Medulla oblongata (tissue), 1 donor: ENCODE data around the gene PLAC1.

ENCODE experiments used
- DNase-seq: peaks from one replicate; pipeline ENCODE4 v3.0.0-alpha.2; 2015; ENCODE audit errors: extremely low spot score

PLAC1 gene, protein sequence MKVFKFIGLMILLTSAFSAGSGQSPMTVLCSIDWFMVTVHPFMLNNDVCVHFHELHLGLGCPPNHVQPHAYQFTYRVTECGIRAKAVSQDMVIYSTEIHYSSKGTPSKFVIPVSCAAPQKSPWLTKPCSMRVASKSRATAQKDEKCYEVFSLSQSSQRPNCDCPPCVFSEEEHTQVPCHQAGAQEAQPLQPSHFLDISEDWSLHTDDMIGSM

DNA sequence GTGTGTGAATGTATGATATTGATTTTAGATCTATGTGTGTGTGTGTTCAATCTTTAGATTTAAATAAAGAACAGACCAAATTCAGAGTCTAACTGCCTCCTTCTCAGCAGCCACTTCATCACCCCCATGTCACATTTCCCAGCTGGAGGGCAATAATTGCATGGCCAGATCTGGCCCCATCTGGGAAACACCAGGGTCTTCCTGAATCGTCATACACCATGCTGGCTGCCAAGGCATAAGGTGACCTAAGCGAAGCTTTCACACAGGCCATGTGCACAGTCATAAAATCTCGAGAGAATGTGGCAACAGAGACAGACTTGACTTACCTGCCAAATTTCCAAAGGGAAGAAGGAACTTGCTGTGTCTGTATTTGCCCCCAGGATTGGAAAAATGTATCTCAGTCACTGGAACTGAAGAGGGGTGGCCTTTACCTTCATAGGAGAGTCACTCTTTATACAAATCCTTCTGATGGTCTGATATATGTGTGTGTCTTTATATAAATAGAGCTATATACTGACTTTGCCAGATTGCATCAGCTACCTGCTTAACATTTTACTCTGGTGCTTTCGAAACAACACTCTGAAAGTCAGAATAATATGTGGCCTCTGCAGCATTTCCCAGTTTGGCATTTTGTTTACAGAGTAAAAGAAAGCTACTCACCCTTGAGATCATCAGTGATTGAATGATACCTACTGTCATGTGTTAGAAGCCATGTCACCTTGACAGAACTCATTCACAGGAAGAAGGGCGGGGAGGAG is at the start of gene PLAC1:
TSS of gene PLAC1 (minus strand) at position 470 of the 758 bp plus-strand sequence. CDS start 91,789 bp downstream, outside the sequence.
- no peak for DNase-seq

DNA sequence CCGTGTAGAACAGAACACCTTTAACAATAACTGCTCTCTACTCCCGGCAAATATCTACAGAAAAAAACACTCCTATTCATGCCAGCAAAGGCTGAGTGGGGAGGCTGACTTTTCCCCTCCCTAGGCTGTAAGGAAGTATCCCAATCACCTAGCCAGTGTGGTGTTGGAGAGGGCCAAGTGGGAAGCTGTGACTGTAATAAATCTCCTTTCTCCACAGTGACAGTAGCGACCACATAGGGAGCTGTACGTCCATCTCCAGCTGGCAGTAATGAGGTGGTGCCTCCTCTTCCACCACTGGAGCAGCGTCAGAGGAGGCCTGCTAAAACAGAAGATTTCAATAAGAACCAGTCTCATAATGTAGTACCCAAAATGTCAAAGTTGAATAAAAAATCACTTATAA is 47.9 kb upstream of the PLAC1 start:
- no peak for DNase-seq

DNA sequence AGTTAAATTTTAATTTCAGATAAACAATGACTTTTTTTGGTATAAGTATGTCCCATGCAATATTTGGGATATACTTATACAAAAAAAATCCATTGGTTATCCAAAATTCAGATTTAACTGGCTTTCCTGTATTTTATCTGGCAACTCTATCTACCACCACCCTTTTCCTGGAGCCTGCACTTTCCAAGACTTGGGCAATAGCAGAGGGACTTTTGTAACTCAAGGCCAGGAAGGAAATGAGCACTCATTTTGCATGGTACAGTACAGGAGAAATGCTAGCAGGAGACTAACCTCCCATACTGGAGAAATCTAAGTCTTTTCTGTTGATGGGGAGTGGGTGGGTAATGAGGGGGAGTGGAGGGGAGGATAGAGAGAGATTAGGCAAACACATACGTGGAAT is 37.7 kb upstream of the PLAC1 start:
- DNase-seq = no peak

DNA sequence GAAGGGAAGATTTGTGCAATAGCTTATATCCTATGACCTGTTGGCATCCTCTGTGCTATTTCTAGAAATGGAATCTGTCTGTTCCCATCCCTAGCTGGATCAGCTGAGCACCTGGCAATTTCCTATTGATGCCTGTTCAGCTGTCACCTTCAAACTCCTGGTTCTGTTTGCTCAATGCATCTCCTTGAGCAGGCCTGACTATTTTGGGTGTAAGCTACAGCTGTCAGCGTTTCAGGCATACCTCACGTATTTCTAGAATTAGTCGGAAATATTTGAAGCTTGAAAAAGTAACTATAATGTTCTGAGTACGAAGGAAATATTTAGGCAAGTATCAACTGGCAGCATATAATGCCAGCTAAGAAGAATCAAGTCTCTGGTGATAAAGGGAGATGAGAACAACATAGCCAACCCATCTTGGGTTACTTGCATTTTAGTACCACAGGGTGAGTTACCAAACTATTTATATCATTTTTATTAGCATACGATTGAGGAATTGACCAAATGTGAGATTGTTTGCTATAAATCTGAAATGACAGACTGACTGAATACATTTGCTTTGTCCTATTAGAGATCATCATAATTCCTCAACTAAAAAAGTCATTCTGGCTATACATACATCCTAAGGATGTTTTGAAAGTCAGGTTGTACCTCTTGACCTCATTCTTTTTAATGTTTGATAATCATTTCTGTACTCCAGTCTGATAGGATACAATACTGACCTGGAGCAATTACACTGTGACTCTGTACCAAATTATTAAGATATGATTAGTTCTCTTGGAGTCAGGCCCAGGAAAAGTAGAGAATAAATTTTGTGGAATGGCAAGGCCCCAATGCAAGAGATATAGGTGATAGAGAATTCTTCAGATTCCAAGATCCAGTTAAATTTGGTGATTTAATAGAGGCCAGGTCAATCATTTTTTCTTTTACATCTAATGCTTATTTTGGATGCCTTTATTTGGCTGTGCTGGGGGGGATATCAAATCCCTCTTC is 36.4 kb upstream of the PLAC1 start:
- no peak for DNase-seq

DNA sequence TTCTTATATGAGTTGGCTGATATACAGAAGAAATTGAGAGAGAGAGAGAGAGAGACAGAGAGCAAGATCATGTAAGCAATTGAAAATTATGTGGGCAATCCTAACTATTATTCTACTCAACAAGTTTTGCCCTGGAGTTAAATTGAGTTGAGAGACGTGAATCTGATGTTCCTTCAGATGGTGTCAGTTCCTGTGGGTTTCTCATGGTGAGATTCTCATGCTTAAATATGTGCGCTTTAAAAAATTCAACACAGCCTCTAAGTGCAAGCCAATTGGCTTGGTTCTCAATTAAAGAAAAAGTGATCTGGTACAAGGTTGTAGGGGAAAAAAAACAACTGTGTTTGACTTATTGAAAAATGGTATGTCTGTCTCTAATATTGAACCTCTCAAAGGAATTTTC is 35.4 kb upstream of the PLAC1 start:
- DNase-seq = no peak

DNA sequence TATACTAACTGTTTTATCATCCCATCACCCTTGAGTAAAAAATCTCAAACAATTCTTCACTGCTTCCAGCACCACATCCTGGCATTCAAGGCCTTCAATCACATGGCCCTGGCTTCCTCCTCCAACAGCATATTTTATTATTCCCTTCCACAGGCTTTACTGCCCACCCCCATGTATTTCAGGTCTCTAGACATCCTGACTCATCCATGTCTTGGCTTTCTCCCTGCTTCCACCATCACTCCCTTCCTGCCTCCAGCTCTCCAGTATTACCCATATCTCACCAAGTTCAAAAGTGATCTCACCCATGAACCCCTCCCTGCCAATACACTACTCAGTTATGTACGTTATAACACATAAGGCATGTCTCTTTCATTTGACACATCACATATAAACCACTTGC is 34.7 kb upstream of the PLAC1 start:
- no peak for DNase-seq

DNA sequence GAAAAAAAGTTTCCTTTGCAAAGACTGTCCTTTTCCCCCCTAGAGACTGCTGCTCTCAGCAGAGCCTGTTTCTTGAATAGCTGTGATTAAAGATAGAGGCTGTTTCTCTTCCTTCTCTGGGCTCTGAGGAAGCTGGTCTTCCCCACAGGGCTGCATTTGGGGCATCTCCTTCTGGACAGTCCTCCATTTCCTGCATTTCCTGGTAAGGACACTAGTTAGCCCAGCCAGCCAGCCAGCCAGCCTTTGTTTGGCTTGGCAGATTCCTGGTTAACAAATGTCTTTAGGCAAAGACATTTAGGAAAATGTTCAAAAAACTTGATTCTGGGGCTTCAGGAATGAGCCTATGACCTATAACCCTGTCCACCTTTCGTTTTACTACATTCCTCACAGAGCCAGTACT is 34.0 kb upstream of the PLAC1 start:
- peak; percentile 1 for DNase-seq

DNA sequence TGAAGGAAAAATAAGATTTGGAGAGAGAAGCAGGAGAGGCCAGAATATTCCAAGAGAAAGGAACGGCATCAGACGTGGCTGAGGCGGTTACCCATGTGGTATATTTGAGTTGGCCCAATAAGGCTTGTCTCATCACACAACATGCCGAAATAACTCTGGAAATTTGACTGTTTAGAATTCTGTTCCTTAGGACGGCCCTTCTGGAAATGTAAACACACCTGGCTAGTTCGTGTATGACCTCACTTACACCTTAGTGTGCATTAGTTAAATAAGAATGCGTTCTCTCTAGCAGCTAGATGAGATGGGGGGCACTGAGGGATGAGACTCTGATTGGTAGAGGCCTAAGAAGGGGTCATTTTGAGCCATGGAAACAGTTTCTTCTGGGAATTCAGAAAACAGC is 33.2 kb upstream of the PLAC1 start:
- DNase-seq = no peak

DNA sequence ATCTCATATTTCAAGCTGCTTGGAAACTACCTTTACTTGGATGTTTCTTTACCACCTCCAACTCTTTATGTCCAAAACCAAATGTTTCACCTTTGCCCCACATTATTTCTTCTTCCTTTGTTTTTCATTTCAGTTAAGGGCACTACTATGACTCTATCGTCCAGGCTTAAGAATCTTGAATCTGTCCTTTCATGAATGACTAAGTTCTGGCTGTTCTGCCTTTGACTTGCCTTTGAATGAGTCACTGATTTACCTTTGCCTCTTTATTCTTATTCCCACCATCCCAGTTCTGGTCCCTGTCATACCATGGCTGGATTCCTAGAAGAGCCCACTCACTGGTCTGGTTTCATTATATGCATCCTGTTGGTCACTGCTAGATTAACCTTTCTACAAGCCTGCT is 30.6 kb upstream of the PLAC1 start:
- DNase-seq = no peak

DNA sequence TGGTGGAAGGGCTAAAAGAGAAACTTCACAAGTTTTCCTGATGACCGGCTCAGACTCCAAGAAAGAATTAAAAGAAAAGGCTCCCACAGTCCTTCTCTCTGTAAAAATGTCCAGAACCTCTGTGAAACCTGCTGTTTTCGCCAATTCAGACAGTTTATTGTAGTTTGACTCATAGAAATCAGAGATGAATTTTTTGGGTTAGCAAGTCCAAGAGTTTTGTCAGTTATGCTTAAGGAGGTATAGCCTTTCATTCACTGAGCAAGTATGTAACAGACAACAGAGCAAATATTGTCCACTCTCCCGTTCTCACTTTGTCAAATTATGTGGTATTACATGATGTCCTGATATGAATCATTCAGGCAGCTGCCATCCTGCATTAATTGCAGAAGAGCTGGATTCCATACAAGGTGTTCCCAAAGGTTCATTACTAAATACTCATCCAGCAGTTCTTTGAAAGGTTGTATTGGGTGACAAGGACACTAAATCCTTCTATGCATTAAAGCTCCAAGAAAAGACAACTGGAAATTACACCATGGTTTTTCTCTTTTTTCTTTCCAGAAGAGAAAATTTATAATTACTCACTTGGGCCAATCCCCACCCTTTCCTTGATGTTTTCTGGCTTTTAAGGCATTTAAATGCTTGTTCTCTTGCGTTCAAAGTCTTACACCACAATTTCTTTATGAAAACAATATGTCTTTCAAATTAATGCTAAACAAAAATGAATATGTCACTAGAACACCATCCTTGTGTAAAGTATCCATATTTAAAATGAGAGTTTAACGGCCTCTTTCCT is 30.0 kb upstream of the PLAC1 start:
- DNase-seq = no peak

DNA sequence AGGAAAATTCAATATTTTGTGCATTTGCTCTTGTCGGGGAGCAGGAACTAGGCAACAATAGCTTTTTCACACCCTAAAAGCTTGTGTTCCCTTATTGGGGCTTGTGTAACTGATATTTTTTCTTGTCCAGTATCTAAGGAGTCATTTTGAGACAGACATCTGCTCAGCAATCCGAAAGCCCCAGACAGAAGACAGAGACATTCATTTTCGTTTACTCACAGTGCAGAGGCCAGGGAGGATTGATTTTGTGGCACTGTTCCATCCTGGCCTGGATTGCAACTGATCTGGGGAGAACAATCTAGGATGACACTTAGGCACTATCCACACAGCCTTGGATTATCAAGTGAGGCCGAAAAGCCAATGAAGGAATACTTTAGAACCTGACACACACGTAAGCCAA is 27.4 kb upstream of the PLAC1 start:
- no peak for DNase-seq

DNA sequence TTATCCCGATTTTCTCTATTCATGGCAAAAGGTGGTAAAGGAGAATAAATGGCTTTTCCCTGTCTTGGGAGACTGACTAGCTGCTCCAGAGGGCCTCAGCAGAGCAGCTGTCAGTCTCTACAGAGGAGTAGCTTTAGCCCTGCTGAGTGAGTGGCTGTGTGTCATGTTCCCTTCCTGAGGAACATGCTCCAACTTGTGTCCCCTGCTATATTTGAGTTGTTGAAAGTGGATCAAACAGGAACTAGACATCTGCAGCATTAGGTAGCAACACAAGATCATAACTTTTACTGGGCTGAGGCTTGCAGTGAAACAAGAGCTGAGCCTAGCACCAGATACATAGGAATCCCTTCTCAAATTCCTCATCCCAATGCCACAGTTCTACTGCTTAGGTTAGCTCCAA is 26.7 kb upstream of the PLAC1 start:
- no peak for DNase-seq

DNA sequence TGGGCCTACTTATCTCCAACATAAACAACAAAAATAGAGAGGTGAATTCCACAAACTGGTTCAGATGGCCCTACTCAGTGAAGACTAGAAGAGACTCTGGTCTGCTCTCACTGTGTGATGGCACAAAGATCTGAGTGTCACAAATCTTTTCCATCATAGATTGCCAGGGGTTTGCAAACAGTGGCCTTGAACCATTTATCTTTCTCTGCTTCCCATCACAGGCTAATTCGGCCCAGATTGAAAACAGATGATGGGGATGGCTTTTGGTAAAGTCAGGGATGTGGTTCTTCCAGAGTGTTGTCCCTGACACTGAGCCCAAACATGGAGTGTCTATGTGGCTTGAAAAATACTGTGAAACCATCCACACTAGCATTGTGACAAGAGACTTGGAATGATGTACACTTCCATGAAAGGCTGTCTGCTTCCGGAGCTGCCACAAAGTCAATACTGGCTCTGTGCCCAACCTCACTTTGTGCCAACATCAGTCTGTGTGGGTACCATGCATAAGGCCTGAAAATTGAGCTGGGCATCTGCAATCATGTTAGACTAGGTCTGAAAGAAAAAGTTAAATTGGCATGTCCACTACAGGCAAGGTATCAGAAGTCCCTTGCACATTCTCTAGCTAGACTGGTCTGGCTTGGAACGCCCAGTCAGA is 25.2 kb upstream of the PLAC1 start:
- DNase-seq = no peak

DNA sequence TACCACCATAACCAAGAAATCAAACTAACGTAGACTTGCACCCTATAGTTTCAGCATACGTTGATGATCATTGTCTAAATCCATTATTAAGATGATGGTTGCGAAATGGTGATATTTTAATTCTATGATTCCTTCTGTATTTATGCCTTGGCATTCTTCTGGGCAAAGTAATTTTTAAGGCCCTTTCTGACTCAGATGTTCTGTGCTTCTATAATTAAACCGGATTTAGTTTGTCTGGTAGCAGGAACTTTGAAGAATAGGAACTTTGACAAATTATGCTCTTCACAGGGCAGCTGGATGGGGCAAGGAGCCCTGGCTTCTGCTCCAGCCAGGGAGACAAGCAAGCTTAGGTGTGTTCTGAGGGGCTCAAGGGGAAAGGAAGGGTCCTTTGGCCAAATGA is 23.8 kb upstream of the PLAC1 start:
- DNase-seq = no peak

DNA sequence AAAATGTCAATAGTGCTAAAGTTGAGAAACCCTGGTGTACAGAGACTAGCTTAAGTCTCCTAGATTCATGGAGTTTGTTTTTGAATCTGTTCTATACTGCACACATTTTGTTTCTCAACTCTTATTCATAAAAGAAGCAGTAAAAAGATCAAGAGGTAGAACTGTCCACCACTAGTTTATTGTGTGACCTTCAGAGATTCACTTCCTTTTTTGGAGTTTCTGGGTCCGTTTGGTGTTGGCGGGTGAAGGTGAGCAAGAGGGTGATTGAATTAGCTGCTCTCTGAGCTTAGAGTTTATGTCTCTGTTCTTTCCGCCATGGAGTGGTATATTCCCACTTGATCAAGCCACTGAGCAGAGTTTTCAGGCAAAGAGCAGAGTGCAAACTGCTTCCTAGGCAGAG is 21.4 kb upstream of the PLAC1 start:
- no peak for DNase-seq

DNA sequence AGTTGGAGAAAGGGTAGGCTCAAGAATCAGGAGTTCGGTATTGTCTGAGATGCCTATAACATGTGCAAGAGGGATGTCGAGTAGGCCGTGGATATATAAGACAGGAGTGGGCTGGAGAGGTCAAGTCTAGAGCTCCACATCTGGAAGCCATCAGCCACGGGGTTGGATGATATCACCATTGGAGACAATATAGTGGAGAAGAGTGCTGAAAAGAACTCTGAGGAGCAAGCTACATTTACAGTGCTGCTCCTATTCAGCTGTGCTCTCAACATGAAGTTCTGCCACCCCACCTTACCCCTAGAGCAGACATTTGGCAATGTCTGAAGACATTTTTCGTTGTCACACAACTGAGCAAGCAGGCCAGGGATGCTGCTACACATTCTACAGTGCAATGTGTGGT is 20.9 kb upstream of the PLAC1 start:
- no peak for DNase-seq

DNA sequence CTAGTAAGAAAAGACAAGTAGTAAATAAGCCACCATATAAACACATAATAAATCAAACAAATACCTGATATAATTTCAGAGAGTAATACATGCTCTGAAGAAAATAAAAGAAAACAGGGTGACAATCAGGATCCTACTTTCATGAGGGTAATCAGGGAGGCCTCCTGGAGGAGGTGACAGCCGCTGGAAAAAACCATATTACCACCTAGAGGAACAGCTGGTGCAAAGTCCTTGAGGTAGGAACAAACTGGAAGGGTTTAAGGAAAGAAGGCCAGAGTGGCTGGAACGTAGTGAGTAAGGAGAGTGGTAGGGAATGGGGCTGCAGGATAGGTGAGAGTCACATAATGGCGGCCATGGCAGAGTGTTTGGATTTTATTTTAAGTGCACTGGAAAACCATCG is 19.1 kb upstream of the PLAC1 start:
- no peak for DNase-seq

DNA sequence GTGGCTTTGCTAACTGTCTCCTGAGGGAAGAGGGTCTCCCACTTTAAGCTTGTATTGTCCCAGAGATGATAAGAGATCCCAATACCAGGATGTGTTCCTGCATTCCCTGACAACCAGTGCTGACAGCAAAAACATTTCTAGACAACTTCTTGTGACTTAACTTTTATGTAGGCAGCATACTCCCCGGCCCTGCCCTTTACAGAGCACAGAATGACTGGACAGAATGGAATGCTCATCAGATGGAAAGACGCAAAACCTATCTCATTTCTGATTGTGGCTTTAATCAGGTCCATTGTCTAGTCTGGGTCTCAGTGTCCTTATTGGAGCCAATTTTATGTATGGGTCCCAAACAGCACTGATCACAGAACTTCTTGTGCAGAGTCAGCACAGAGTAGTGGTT is 18.2 kb upstream of the PLAC1 start:
- DNase-seq = no peak

DNA sequence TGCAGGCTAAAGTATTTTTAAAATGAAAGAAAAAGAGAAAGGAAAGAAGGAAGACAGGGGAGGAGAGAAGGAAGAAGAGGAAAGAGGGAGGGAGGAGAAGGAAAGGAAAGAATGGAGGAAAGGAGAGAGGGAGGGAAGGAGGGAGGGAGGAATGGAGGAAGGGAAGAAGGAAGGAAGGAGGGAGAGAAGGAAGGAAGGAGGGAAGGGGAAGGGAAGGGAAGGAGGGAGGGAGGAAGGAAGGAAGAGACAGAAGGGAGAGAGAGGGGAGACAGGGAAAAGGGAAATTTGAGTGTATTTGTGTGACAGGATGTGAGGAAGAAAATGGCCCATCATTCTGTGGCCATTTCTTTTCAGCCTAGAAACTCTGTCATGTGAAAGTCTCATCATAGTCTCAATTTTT is 14.9 kb upstream of the PLAC1 start:
- no peak for DNase-seq

DNA sequence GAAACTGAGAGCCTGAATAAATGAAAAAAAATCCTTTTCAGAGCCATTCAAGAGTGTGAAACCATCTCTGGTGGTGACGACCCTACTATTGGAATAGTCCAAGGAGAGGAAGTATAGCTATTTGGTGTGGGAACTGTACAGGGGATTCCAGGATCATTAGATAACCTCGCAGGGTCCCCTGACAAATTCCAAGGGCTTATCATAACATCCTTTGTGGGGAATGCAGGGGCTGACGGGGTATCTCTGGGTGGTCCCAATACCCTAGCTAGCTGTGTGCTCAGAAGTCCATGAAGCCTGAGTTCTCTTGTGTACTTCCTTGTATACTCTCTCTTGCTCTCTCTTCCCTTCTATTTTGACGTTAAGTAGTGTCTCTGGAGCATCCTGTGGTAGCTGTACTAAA is 13.8 kb upstream of the PLAC1 start:
- no peak for DNase-seq

DNA sequence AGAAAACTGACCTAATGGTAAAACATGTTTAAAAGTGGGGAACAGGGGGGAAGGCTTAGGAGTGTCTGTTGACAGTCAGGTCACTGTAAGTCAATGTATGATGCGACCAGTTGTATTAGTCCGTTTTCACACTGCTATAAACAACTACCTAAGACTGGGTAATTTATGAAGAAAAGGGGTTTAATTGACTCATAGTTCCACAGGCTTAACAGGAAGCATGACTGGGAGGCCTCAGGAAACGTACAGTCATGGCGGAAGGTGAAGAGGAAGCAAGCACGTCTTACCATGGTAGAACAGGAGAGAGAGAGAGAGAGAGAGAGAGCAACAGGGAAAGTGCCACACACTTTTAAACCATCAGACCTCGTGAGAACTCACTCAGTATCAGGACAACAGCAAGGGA is 13.0 kb upstream of the PLAC1 start:
- DNase-seq = no peak
